Hematopoietic multipotent progenitor cell treated with erythropoietin and hydrocortisone succinate and interleukin-3 and kit ligand, for 15 days (in vitro differentiated cells): ENCODE results near the gene COL19A1.
A peak's percentile ranks its signal among the peaks of the same experiment; 100 is the strongest.

Experiments used
- DNase-seq: peaks from one replicate; pipeline ENCODE4 v3.0.0-alpha.2; 2015; ENCODE audit warnings: low spot score

Gene COL19A1

GRCh38 chr6:70059039-70059719 lies 192.8 kb downstream of the COL19A1 start:
- no peak for DNase-seq

- no peak for DNase-seq
Measured at GRCh38 chr6:70060680-70061079, 194.3 kb downstream of the COL19A1 start.

- DNase-seq, result no peak
Measured at GRCh38 chr6:70061546-70061945, 195.2 kb downstream of the COL19A1 start.

GRCh38 chr6:70062010-70062409 lies 195.7 kb downstream of the COL19A1 start:
- no peak for DNase-seq

- DNase-seq, result no peak
Measured at GRCh38 chr6:70072540-70073179, 206.3 kb downstream of the COL19A1 start.

- DNase-seq, result no peak
Measured at GRCh38 chr6:70073637-70074036, 207.3 kb downstream of the COL19A1 start.

GRCh38 chr6:70079241-70079640 lies 212.9 kb downstream of the COL19A1 start:
- no peak for DNase-seq

- DNase-seq, result no peak
Measured at GRCh38 chr6:70080443-70081070, 214.2 kb downstream of the COL19A1 start.

- no peak for DNase-seq
Measured at GRCh38 chr6:70082830-70083229, 216.5 kb downstream of the COL19A1 start.

GRCh38 chr6:70086806-70087205 lies 220.4 kb downstream of the COL19A1 start:
- no peak for DNase-seq

- DNase-seq, result no peak
Measured at GRCh38 chr6:70094156-70094555, 227.8 kb downstream of the COL19A1 start.

- DNase-seq, result no peak
Measured at GRCh38 chr6:70099732-70100131, 233.4 kb downstream of the COL19A1 start.

GRCh38 chr6:70103798-70104197 lies 237.4 kb downstream of the COL19A1 start:
- no peak for DNase-seq

GRCh38 chr6:70107852-70108629 lies 241.7 kb downstream of the COL19A1 start:
- DNase-seq, result peak; percentile 3

GRCh38 chr6:70110126-70111022 lies 244.0 kb downstream of the COL19A1 start:
- DNase-seq, result no peak

GRCh38 chr6:70111737-70112136 lies 245.4 kb downstream of the COL19A1 start:
- DNase-seq, result no peak

GRCh38 chr6:70112716-70113115 lies 246.4 kb downstream of the COL19A1 start:
- no peak for DNase-seq

- no peak for DNase-seq
Measured at GRCh38 chr6:70113171-70113570, 246.8 kb downstream of the COL19A1 start.

GRCh38 chr6:70118670-70119069 lies 252.3 kb downstream of the COL19A1 start:
- DNase-seq, result no peak

GRCh38 chr6:70119218-70119835 lies 253.0 kb downstream of the COL19A1 start:
- no peak for DNase-seq

- DNase-seq, result no peak
Measured at GRCh38 chr6:70124443-70124842, 258.1 kb downstream of the COL19A1 start.
